Measurements from ENCODE around the gene HOXD4.

HOXD4 gene

GRCh38 chr2:176167398-176167797 is 16.0 kb downstream of the HOXD4 start:
- Histone ChIP-seq H3K27me3 (peaks cover 0 to 67% of the 10 kb centered on the region in 2 donors), H3K36me3 (no peaks in the 10 kb centered on the region), H3K4me1 (peaks cover 0 to 25% (median 16%) of the 10 kb centered on the region in 4 donors), H3K4me3 (no peak overlapping the region), H3K9me3 (peaks cover 0 to 7% (median 0%) of the 10 kb centered on the region in 3 donors), H3K27ac (no peak overlapping the region)
- TF ChIP-seq CTCF (IDR thresholded peaks at IDR 0.05) = no peak
- no peak for DNase-seq
- intact Hi-C loops (cut with DNase I; ENCODE audit: low total_unique reads) = no loop called here

GRCh38 chr2:176169181-176169580 is 17.8 kb downstream of the HOXD4 start:
- Histone ChIP-seq H3K4me1 (peaks cover 0 to 19% (median 11%) of the 10 kb centered on the region in 4 donors), H3K4me3 (no peak overlapping the region), H3K36me3 (no peaks in the 10 kb centered on the region), H3K27me3 (peaks cover 0 to 61% of the 10 kb centered on the region in 2 donors), H3K9me3 (peaks cover 0 to 6% (median 0%) of the 10 kb centered on the region in 3 donors), H3K27ac (no peak overlapping the region)
- no peak for TF ChIP-seq CTCF (IDR thresholded peaks at IDR 0.05)
- DNase-seq = no peak
- intact Hi-C loops (cut with DNase I; ENCODE audit: low total_unique reads) = no loop called here

GRCh38 chr2:176169711-176170110 is 18.4 kb downstream of the HOXD4 start:
- no peak overlapping the region for H3K27ac ChIP-seq
- no peak for DNase-seq
- H3K9me3 ChIP-seq = peaks cover 0 to under 1% (median 0%) of the 10 kb centered on the region in 3 donors
- intact Hi-C loops (cut with DNase I; ENCODE audit: low total_unique reads) = no loop called here
- H3K27me3 ChIP-seq = peaks cover 0 to 61% of the 10 kb centered on the region in 2 donors
- no peak for TF ChIP-seq CTCF (IDR thresholded peaks at IDR 0.05)
- H3K4me3 ChIP-seq = no peak overlapping the region
- H3K36me3 ChIP-seq = no peaks in the 10 kb centered on the region
- peaks cover 0 to 15% (median 9%) of the 10 kb centered on the region in 4 donors for H3K4me1 ChIP-seq

GRCh38 chr2:176170602-176171305 is 19.4 kb downstream of the HOXD4 start:
- peaks cover 0 to 61% of the 10 kb centered on the region in 2 donors for H3K27me3 ChIP-seq

GRCh38 chr2:176171351-176172006 is 20.1 kb downstream of the HOXD4 start:
- no peak overlapping the region for H3K27ac ChIP-seq

More at GRCh38 chr2:176170602-176171305, 19.4 kb downstream of the HOXD4 start:
- Histone ChIP-seq H3K4me3 (no peak overlapping the region), H3K36me3 (no peaks in the 10 kb centered on the region), H3K27ac (no peak overlapping the region), H3K4me1 (peaks cover 0 to 7% (median 5%) of the 10 kb centered on the region in 4 donors), H3K9me3 (no peaks in the 10 kb centered on the region)
- intact Hi-C loops (cut with DNase I; ENCODE audit: low total_unique reads) = no loop called here
- no peak for TF ChIP-seq CTCF (IDR thresholded peaks at IDR 0.05)
- DNase-seq = no peak

More at GRCh38 chr2:176171351-176172006, 20.1 kb downstream of the HOXD4 start:
- H3K9me3 ChIP-seq = no peaks in the 10 kb centered on the region
- H3K27me3 ChIP-seq = peaks cover 0 to 65% of the 10 kb centered on the region in 2 donors
- no peak for TF ChIP-seq CTCF (IDR thresholded peaks at IDR 0.05)
- DNase-seq = no peak
- H3K4me3 ChIP-seq = no peak overlapping the region
- peaks cover 0 to 7% (median 5%) of the 10 kb centered on the region in 4 donors for H3K4me1 ChIP-seq
- H3K36me3 ChIP-seq = no peaks in the 10 kb centered on the region
- intact Hi-C loops (cut with DNase I; ENCODE audit: low total_unique reads) = no loop called here
